PC-9 (cell line): ENCODE results near the gene RTF1. TPM values are rescaled to one million over a fixed set of nuclear protein-coding genes. Genes with fewer than 3 reads are reported as not detected.

ENCODE experiments used
- BruUV-seq: library from RNA; stranded (reverse); fragments of 400-500 nt; replicated peaks from 2 replicates; lab custom pipeline; 2021; lab: Mats Ljungman, UMichigan
- CTCF ChIA-PET: fragments of 300-600 bp; sonication (Branson Sonifier 250); formaldehyde crosslinking; loops from one replicate; lab custom pipeline; 2022; ENCODE audit warnings: antibody characterized with exemption; lab: Charles Lee
- POLR2A ChIA-PET: fragments of 300-600 bp; sonication (Branson Sonifier 250); formaldehyde crosslinking; loops from one replicate; lab custom pipeline; 2022; ENCODE audit warnings: antibody characterized with exemption; ENCODE audit not compliant: unreplicated experiment; lab: Charles Lee
- DNase-seq, 2 experiments: peaks; one replicate each; pipeline versions ENCODE4 v3.0.0 to v3.0.0-alpha.2; 2015 to 2022; ENCODE audit warnings: mixed read lengths in 1 of 2
- H2AFZ ChIP-seq: fragments of 200-600 bp; sonication (generic); 2 replicates; pipeline ENCODE4 v1.8.1; 2017; ENCODE audit warnings: antibody characterized with exemption
- H3F3A ChIP-seq: fragments of 200-600 bp; sonication (generic); 2 replicates; pipeline ENCODE4 v1.8.1; 2017; ENCODE audit warnings: antibody characterized with exemption, mild to moderate bottlenecking, low read depth; ENCODE audit not compliant: insufficient read depth
- H3K27ac ChIP-seq: fragments of 200-600 bp; sonication (generic); 2 replicates; pipeline ENCODE4 v1.6.1; 2016; ENCODE audit warnings: mixed run types
- H3K27me3 ChIP-seq: fragments of 200-600 bp; sonication (generic); 2 replicates; pipeline ENCODE4 v1.6.1; 2016; ENCODE audit warnings: low read depth, mixed run types; ENCODE audit not compliant: insufficient read depth
- H3K36me3 ChIP-seq: fragments of 200-600 bp; sonication (generic); 2 replicates; pipeline ENCODE4 v1.6.1; 2016; ENCODE audit warnings: low read depth, mixed run types
- H3K4me1 ChIP-seq: fragments of 200-600 bp; sonication (generic); replicated peaks from 2 replicates; pipeline ENCODE4 v1.6.1; 2016; ENCODE audit warnings: mixed run types; ENCODE audit not compliant: insufficient read depth
- H3K4me2 ChIP-seq: fragments of 200-600 bp; sonication (generic); 2 replicates; pipeline ENCODE4 v1.6.1; 2017; ENCODE audit warnings: mixed run types
- H3K4me3 ChIP-seq: fragments of 200-600 bp; sonication (generic); 2 replicates; pipeline ENCODE4 v1.6.1; 2016; ENCODE audit warnings: mixed run types
- H3K79me2 ChIP-seq: fragments of 200-600 bp; sonication (generic); 2 replicates; pipeline ENCODE4 v1.6.1; 2017; ENCODE audit warnings: low read depth, mixed run types
- H3K9me2 ChIP-seq: fragments of 200-600 bp; sonication (generic); 2 replicates; pipeline ENCODE4 v1.8.1; 2017; ENCODE audit warnings: mild to moderate bottlenecking; ENCODE audit not compliant: insufficient read depth
- H3K9me3 ChIP-seq: fragments of 200-600 bp; sonication (generic); 2 replicates; pipeline ENCODE4 v1.8.1; 2016; ENCODE audit warnings: low read depth; ENCODE audit not compliant: insufficient read depth
- H4K20me1 ChIP-seq: fragments of 200-600 bp; sonication (generic); 2 replicates; pipeline ENCODE4 v1.8.1; 2017; ENCODE audit not compliant: insufficient read depth
- EZH2 ChIP-seq: fragments of 200-600 bp; sonication (generic); IDR thresholded peaks from 2 replicates; pipeline ENCODE4 v1.8.0; 2017; ENCODE audit warnings: antibody characterized with exemption, low read depth
- intact Hi-C: fragments of 100-400 bp; cut with micrococcal nuclease; formaldehyde crosslinking; loops from one replicate; pipeline ENCODE4 v1.10.0; 2022; ENCODE audit not compliant: unreplicated experiment
- total RNA-seq: library from RNA; stranded (reverse); gene quantifications from 2 replicates; pipeline ENCODE4 v1.2.3, GENCODE V29; 2021
- TF ChIP-seq, protein P1 (sequence below): fragments of 200-600 bp; sonication (generic); conservative IDR thresholded peaks from 2 replicates; pipeline ENCODE4 v1.6.1; 2017; ENCODE audit warnings: mixed run types, antibody characterized with exemption, mild to moderate bottlenecking, moderate library complexity

The RTF1 gene
- total RNA-seq, 1 experiment from 2014 or later = 55.7 TPM

DNA sequence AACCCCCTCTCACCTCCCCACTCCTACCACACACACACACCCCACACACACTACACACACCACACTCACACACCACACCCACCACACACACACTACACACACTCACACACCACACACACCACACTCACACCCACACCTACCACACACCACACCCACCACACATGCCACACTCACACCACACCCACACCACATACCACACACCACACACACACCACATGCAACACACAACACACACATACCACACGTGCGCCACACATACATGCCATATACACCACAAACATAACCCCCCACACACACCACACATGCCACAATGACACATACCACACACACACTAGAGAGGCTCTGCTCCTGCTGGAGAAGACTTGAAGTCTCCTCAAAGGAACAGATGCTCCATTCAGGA lies 70.9 kb downstream of the RTF1 start:
- intact Hi-C loops = no loop called here
- CTCF ChIA-PET = no interaction called here

DNA sequence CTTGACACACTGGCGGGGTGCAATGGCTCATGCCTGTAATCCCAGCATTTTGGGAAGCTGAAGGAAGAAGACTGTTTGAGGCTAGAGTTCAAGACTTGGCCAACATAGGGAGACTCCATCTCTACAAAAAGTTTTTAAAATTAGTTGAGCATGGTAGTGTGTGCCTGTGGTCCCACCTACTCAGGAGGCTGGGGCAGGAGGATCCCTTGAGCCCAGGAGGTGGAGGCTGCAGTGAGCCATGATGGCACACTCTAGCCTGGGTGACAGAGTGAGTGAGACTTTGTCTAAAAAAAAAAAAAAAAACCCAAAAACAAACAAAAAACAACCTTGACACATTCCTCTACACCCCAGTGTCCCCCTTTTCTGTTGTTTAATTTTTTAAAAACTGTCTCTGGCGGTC lies 72.7 kb downstream of the RTF1 start:
- H3K27ac ChIP-seq = no peak overlapping the region
- no peak for TF ChIP-seq EZH2
- TF ChIP-seq, protein P1, sequence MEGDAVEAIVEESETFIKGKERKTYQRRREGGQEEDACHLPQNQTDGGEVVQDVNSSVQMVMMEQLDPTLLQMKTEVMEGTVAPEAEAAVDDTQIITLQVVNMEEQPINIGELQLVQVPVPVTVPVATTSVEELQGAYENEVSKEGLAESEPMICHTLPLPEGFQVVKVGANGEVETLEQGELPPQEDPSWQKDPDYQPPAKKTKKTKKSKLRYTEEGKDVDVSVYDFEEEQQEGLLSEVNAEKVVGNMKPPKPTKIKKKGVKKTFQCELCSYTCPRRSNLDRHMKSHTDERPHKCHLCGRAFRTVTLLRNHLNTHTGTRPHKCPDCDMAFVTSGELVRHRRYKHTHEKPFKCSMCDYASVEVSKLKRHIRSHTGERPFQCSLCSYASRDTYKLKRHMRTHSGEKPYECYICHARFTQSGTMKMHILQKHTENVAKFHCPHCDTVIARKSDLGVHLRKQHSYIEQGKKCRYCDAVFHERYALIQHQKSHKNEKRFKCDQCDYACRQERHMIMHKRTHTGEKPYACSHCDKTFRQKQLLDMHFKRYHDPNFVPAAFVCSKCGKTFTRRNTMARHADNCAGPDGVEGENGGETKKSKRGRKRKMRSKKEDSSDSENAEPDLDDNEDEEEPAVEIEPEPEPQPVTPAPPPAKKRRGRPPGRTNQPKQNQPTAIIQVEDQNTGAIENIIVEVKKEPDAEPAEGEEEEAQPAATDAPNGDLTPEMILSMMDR = no peak
- intact Hi-C loops = no loop called here
- ChIA-PET CTCF (no interaction called here), POLR2A (interaction anchor here (0.6 kb wide), 1 partner anchor 24 kb away, joined by 8 read pairs; the partner anchor contains the start of gene LTK)
- no TSS peak for BruUV-seq
- no peaks in the 10 kb centered on the region for H4K20me1 ChIP-seq
- DNase-seq = no peak
- peaks cover 17% of the 10 kb centered on the region for H3K4me1 ChIP-seq
- H3K4me2 ChIP-seq = no peak overlapping the region
- no peaks in the 10 kb centered on the region for H3K9me2 ChIP-seq
- no peaks in the 10 kb centered on the region for H3K27me3 ChIP-seq
- no peaks in the 10 kb centered on the region for H3K9me3 ChIP-seq
- H3K4me3 ChIP-seq = no peak overlapping the region
- no peaks in the 10 kb centered on the region; the same call in 1 of the 2 replicates for H3F3A ChIP-seq
- H3K36me3 ChIP-seq = no peaks in the 10 kb centered on the region
- H3K79me2 ChIP-seq = no peaks in the 10 kb centered on the region
- H2AFZ ChIP-seq = no peak overlapping the region

More for the DNA sequence above, 70.9 kb downstream of the RTF1 start:
- DNase-seq = no peak
- BruUV-seq = no TSS peak
- H3K4me2 ChIP-seq = no peak overlapping the region
- H3K27ac ChIP-seq = no peak overlapping the region
- H3F3A ChIP-seq = no peaks in the 10 kb centered on the region; the same call in 1 of the 2 replicates
- no peaks in the 10 kb centered on the region for H3K9me2 ChIP-seq
- H3K27me3 ChIP-seq = no peaks in the 10 kb centered on the region
- H2AFZ ChIP-seq = no peak overlapping the region
- POLR2A ChIA-PET = no interaction called here
- H4K20me1 ChIP-seq = no peaks in the 10 kb centered on the region
- no peaks in the 10 kb centered on the region for H3K9me3 ChIP-seq
- H3K36me3 ChIP-seq = no peaks in the 10 kb centered on the region
- H3K4me3 ChIP-seq = no peak overlapping the region
- TF ChIP-seq EZH2 = no peak
- TF ChIP-seq, protein P1 = no peak
- peaks cover 17% of the 10 kb centered on the region for H3K4me1 ChIP-seq
- no peaks in the 10 kb centered on the region for H3K79me2 ChIP-seq

DNA sequence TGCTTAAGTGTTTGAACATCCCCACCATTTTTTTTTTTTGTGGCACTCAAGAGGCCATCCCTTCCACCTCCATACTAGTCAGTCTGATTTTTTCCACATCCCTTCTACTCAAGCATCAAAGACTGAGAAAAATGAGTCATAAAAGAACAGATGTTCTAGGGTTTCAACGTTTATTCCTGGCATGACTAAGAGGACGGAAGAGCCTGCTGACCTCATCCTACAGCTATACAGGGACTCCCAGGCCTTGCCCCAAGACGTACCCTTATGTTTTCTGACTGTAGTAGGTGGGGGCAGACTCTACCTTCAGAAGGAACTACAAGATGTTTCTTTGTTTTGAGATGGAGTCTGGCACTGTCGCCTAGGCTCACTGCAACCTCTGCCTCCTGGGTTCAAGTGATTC lies 73.5 kb downstream of the RTF1 start:
- Histone ChIP-seq H3K4me2 (no peak overlapping the region), H4K20me1 (no peaks in the 10 kb centered on the region), H3F3A (no peaks in the 10 kb centered on the region; the same call in 1 of the 2 replicates), H2AFZ (no peak overlapping the region), H3K79me2 (no peaks in the 10 kb centered on the region), H3K4me3 (no peak overlapping the region), H3K27me3 (no peaks in the 10 kb centered on the region), H3K27ac (no peak overlapping the region), H3K36me3 (no peaks in the 10 kb centered on the region), H3K4me1 (peaks cover 17% of the 10 kb centered on the region), H3K9me2 (no peaks in the 10 kb centered on the region), H3K9me3 (no peaks in the 10 kb centered on the region)
- CTCF ChIA-PET = no interaction called here
- BruUV-seq = no TSS peak
- peak in 1 of 2 experiments; percentile 57 for DNase-seq
- intact Hi-C loops = no loop called here
- no peak for TF ChIP-seq EZH2
- TF ChIP-seq, protein P1 = no peak
- POLR2A ChIA-PET = interaction anchor here (0.5 to 0.7 kb wide), 3 partner anchors 23 to 556 kb away, joined by 4 to 14 read pairs (median 8); partner anchors contain the start of gene LTK
